Mesendoderm (in vitro differentiated cells): Measurements from ENCODE around the gene VIPR2.

Source experiments
- DNase-seq: peaks from one replicate; pipeline ENCODE4 v3.0.0; 2013
- H2AK5ac ChIP-seq: 2 replicates; pipeline ENCODE4 v1.6.1; 2013; ENCODE audit warnings: low read length, inconsistent platforms
- H2BK120ac ChIP-seq: 2 replicates; pipeline ENCODE4 v1.6.1; 2013; ENCODE audit warnings: low read depth, mild to moderate bottlenecking, low read length, moderate library complexity, mixed read lengths
- H2BK15ac ChIP-seq: replicated peaks from 2 replicates; pipeline ENCODE4 v1.6.1; 2013; ENCODE audit warnings: low read depth, mild to moderate bottlenecking, moderate library complexity
- H2BK5ac ChIP-seq: 2 replicates; pipeline ENCODE4 v1.6.1; 2013; ENCODE audit warnings: low read length, inconsistent platforms
- H3K18ac ChIP-seq: 2 replicates; pipeline ENCODE4 v1.6.1; 2013; ENCODE audit warnings: mild to moderate bottlenecking, low read length, mixed read lengths
- H3K23ac ChIP-seq: one replicate; pipeline ENCODE4 v1.6.1; 2013; ENCODE audit warnings: low read length
- H3K27ac ChIP-seq: 2 replicates; pipeline ENCODE4 v1.5.1; 2013; ENCODE audit warnings: low read depth, mild to moderate bottlenecking, inconsistent platforms, low read length, moderate library complexity
- H3K27me3 ChIP-seq: 2 replicates; pipeline ENCODE4 v1.6.1; 2013; ENCODE audit warnings: low read length, control low read depth, mild to moderate bottlenecking, inconsistent platforms; ENCODE audit not compliant: insufficient read depth, poor library complexity
- H3K36me3 ChIP-seq: 2 replicates; pipeline ENCODE4 v1.6.1; 2013; ENCODE audit warnings: low read length, inconsistent platforms; ENCODE audit not compliant: control insufficient read depth, insufficient read depth
- H3K4ac ChIP-seq: one replicate; pipeline ENCODE4 v1.6.1; 2013; ENCODE audit warnings: low read depth, mild to moderate bottlenecking, low read length, moderate library complexity
- H3K4me1 ChIP-seq: 2 replicates; pipeline ENCODE4 v1.6.1; 2013; ENCODE audit warnings: low read depth, low read length, inconsistent platforms; ENCODE audit not compliant: control insufficient read depth
- H3K4me2 ChIP-seq: 2 replicates; pipeline ENCODE4 v1.6.1; 2013; ENCODE audit warnings: low read length
- H3K4me3 ChIP-seq: 2 replicates; pipeline ENCODE4 v1.5.1; 2013; ENCODE audit warnings: mild to moderate bottlenecking, low read length
- H3K56ac ChIP-seq: one replicate; pipeline ENCODE4 v1.6.1; 2013; ENCODE audit warnings: low read length
- H3K79me1 ChIP-seq: 2 replicates; pipeline ENCODE4 v1.6.1; 2013; ENCODE audit warnings: low read length, inconsistent platforms
- H3K79me2 ChIP-seq: 2 replicates; pipeline ENCODE4 v1.6.1; 2013; ENCODE audit warnings: mild to moderate bottlenecking, low read length; ENCODE audit not compliant: control insufficient read depth, insufficient read depth
- H3K9ac ChIP-seq: 2 replicates; pipeline ENCODE4 v1.6.1; 2013; ENCODE audit warnings: low read length, inconsistent platforms
- H4K5ac ChIP-seq: one replicate; pipeline ENCODE4 v1.6.1; 2013; ENCODE audit warnings: low read length
- H4K8ac ChIP-seq: one replicate; pipeline ENCODE4 v1.6.1; 2013; ENCODE audit warnings: low read depth, mild to moderate bottlenecking, control low read depth, low read length, moderate library complexity
- WGBS: extraction: QIAGEN DNeasy Blood & Tissue Kit; methylation state at CpG from one replicate; pipeline ENCODE4 v1.1.7; 2013; ENCODE audit warnings: low lambda C conversion rate, missing lambda C conversion rate; ENCODE audit not compliant: insufficient coverage; ENCODE audit errors: extremely low coverage; 5-methylcytosine and 5-hydroxymethylcytosine counted together

VIPR2 gene

GRCh38 chr7:159059629-159060028 is 85.0 kb downstream of the VIPR2 start:
- Histone ChIP-seq H3K56ac (no peak overlapping the region), H3K79me1 (no peaks in the 10 kb centered on the region), H2BK15ac (no peak overlapping the region), H2BK5ac (no peak overlapping the region), H3K18ac (no peak overlapping the region), H2BK120ac (no peak overlapping the region), H3K27ac (no peak overlapping the region), H3K4ac (no peak overlapping the region), H3K4me1 (no peaks in the 10 kb centered on the region), H3K79me2 (no peaks in the 10 kb centered on the region), H4K5ac (no peak overlapping the region), H3K4me2 (no peak overlapping the region), H2AK5ac (no peak overlapping the region), H3K9ac (no peak overlapping the region), H4K8ac (no peak overlapping the region), H3K4me3 (no peak overlapping the region), H3K36me3 (no peaks in the 10 kb centered on the region), H3K23ac (no peak overlapping the region), H3K27me3 (no peaks in the 10 kb centered on the region)
- no peak for DNase-seq
- 100% methylated on average over 1 of the region's 3 CpGs for WGBS

- Histone ChIP-seq H3K56ac (no peak overlapping the region), H4K5ac (no peak overlapping the region), H4K8ac (no peak overlapping the region), H3K18ac (no peak overlapping the region), H3K27me3 (no peaks in the 10 kb centered on the region), H3K4me1 (no peaks in the 10 kb centered on the region), H2BK5ac (no peak overlapping the region), H2BK120ac (no peak overlapping the region), H3K27ac (no peak overlapping the region), H3K4me2 (no peak overlapping the region), H3K23ac (no peak overlapping the region), H2BK15ac (no peak overlapping the region), H3K79me1 (no peaks in the 10 kb centered on the region), H3K36me3 (no peaks in the 10 kb centered on the region), H3K4ac (no peak overlapping the region), H2AK5ac (no peak overlapping the region), H3K9ac (no peak overlapping the region), H3K79me2 (no peaks in the 10 kb centered on the region), H3K4me3 (no peak overlapping the region)
- no CpG with 5 or more reads among the region's 4 CpGs for WGBS
- DNase-seq, result no peak
These were observed 87.0 kb downstream of the VIPR2 start for GRCh38 chr7:159057647-159058046.

GRCh38 chr7:159056737-159057136 is 87.9 kb downstream of the VIPR2 start:
- Histone ChIP-seq H3K4me1 (no peaks in the 10 kb centered on the region), H3K4me3 (no peak overlapping the region), H2BK5ac (no peak overlapping the region), H3K9ac (no peak overlapping the region), H2AK5ac (no peak overlapping the region), H3K4ac (no peak overlapping the region), H3K36me3 (no peaks in the 10 kb centered on the region), H4K8ac (no peak overlapping the region), H3K79me1 (no peaks in the 10 kb centered on the region), H3K27me3 (no peaks in the 10 kb centered on the region), H3K27ac (no peak overlapping the region), H3K56ac (no peak overlapping the region), H3K23ac (no peak overlapping the region), H3K79me2 (no peaks in the 10 kb centered on the region), H2BK15ac (no peak overlapping the region), H4K5ac (no peak overlapping the region), H2BK120ac (no peak overlapping the region), H3K18ac (no peak overlapping the region), H3K4me2 (no peak overlapping the region)
- DNase-seq, result no peak
- no CpG with 5 or more reads among the region's 5 CpGs for WGBS

- Histone ChIP-seq H2BK15ac (no peak overlapping the region), H3K23ac (no peak overlapping the region), H3K27ac (no peak overlapping the region), H2BK5ac (no peak overlapping the region), H3K4ac (no peak overlapping the region), H2BK120ac (no peak overlapping the region), H3K18ac (no peak overlapping the region), H3K4me2 (no peak overlapping the region), H4K5ac (no peak overlapping the region), H3K27me3 (no peaks in the 10 kb centered on the region), H3K79me1 (no peaks in the 10 kb centered on the region), H3K9ac (no peak overlapping the region), H3K4me3 (no peak overlapping the region), H4K8ac (no peak overlapping the region), H3K4me1 (no peaks in the 10 kb centered on the region), H3K79me2 (no peaks in the 10 kb centered on the region), H3K56ac (no peak overlapping the region), H3K36me3 (no peaks in the 10 kb centered on the region), H2AK5ac (no peak overlapping the region)
- DNase-seq, result no peak
- WGBS, result no CpG with 5 or more reads among the region's 2 CpGs
These were observed 92.8 kb downstream of the VIPR2 start for GRCh38 chr7:159051916-159052315.

- Histone ChIP-seq H3K27ac (no peak overlapping the region), H4K8ac (no peak overlapping the region), H2BK15ac (no peak overlapping the region), H3K79me1 (no peaks in the 10 kb centered on the region), H3K4me3 (no peak overlapping the region), H2BK120ac (no peak overlapping the region), H2AK5ac (no peak overlapping the region), H3K4ac (no peak overlapping the region), H3K18ac (no peak overlapping the region), H3K56ac (no peak overlapping the region), H3K4me1 (no peaks in the 10 kb centered on the region), H3K79me2 (no peaks in the 10 kb centered on the region), H3K27me3 (no peaks in the 10 kb centered on the region), H3K9ac (no peak overlapping the region), H3K23ac (no peak overlapping the region), H4K5ac (no peak overlapping the region), H3K36me3 (no peaks in the 10 kb centered on the region), H3K4me2 (no peak overlapping the region), H2BK5ac (no peak overlapping the region)
- WGBS, result no CpG with 5 or more reads among the region's 2 CpGs
- no peak for DNase-seq
These were observed 94.0 kb downstream of the VIPR2 start for GRCh38 chr7:159050704-159051103.

GRCh38 chr7:159049266-159050025 is 95.2 kb downstream of the VIPR2 start:
- Histone ChIP-seq H2AK5ac (no peak overlapping the region), H3K79me1 (no peaks in the 10 kb centered on the region), H3K27me3 (no peaks in the 10 kb centered on the region), H3K79me2 (no peaks in the 10 kb centered on the region), H3K36me3 (no peaks in the 10 kb centered on the region), H3K18ac (no peak overlapping the region), H3K9ac (no peak overlapping the region), H3K23ac (no peak overlapping the region), H3K4me2 (no peak overlapping the region), H3K4me3 (no peak overlapping the region), H3K56ac (no peak overlapping the region), H2BK120ac (no peak overlapping the region), H2BK5ac (no peak overlapping the region), H3K4me1 (no peaks in the 10 kb centered on the region), H3K27ac (no peak overlapping the region), H3K4ac (no peak overlapping the region), H4K5ac (no peak overlapping the region), H2BK15ac (no peak overlapping the region), H4K8ac (no peak overlapping the region)
- no CpG with 5 or more reads among the region's 15 CpGs for WGBS
- DNase-seq, result no peak
